ENCODE data around the gene ACLY.

GRCh38 chr17:41868568-41868967 lies 50.2 kb downstream of the ACLY start:
- TF ChIP-seq, protein P1, sequence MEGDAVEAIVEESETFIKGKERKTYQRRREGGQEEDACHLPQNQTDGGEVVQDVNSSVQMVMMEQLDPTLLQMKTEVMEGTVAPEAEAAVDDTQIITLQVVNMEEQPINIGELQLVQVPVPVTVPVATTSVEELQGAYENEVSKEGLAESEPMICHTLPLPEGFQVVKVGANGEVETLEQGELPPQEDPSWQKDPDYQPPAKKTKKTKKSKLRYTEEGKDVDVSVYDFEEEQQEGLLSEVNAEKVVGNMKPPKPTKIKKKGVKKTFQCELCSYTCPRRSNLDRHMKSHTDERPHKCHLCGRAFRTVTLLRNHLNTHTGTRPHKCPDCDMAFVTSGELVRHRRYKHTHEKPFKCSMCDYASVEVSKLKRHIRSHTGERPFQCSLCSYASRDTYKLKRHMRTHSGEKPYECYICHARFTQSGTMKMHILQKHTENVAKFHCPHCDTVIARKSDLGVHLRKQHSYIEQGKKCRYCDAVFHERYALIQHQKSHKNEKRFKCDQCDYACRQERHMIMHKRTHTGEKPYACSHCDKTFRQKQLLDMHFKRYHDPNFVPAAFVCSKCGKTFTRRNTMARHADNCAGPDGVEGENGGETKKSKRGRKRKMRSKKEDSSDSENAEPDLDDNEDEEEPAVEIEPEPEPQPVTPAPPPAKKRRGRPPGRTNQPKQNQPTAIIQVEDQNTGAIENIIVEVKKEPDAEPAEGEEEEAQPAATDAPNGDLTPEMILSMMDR (IDR thresholded peaks at IDR 0.05), result no peak
- TF ChIP-seq EZH2 (IDR thresholded peaks at IDR 0.05; ENCODE audit: borderline replicate concordance, insufficient read depth, low read depth, low read length, poor library complexity, severe bottlenecking), result no peak
